Measurements from ENCODE around the gene NTM.

Gene NTM

GRCh38 chr11:132052904-132053303 is 682.5 kb downstream of the NTM start:
- DNase-seq (ENCODE audit: extremely low read depth, low read depth), result no peak
- TF ChIP-seq CTCF (IDR thresholded peaks at IDR 0.05; ENCODE audit: low read depth, low read length), result no peak

- DNase-seq (ENCODE audit: extremely low read depth, low read depth), result peak; percentile 57
- no peak for TF ChIP-seq CTCF (IDR thresholded peaks at IDR 0.05; ENCODE audit: low read depth, low read length)
Measured at GRCh38 chr11:132054822-132055221, 684.4 kb downstream of the NTM start.

- no peak for DNase-seq (ENCODE audit: extremely low read depth, low read depth)
- no peak for TF ChIP-seq CTCF (IDR thresholded peaks at IDR 0.05; ENCODE audit: low read depth, low read length)
Measured at GRCh38 chr11:132055296-132055695, 684.9 kb downstream of the NTM start.

GRCh38 chr11:132056689-132057088 is 686.3 kb downstream of the NTM start:
- no peak for DNase-seq (ENCODE audit: extremely low read depth, low read depth)
- no peak for TF ChIP-seq CTCF (IDR thresholded peaks at IDR 0.05; ENCODE audit: low read depth, low read length)

GRCh38 chr11:132057266-132057665 is 686.9 kb downstream of the NTM start:
- TF ChIP-seq CTCF (IDR thresholded peaks at IDR 0.05; ENCODE audit: low read depth, low read length), result no peak
- DNase-seq (ENCODE audit: extremely low read depth, low read depth), result no peak

- TF ChIP-seq CTCF (IDR thresholded peaks at IDR 0.05; ENCODE audit: low read depth, low read length), result no peak
- no peak for DNase-seq (ENCODE audit: extremely low read depth, low read depth)
Measured at GRCh38 chr11:132058211-132058772, 687.9 kb downstream of the NTM start.

- no peak for TF ChIP-seq CTCF (IDR thresholded peaks at IDR 0.05; ENCODE audit: low read depth, low read length)
- DNase-seq (ENCODE audit: extremely low read depth, low read depth), result no peak
Measured at GRCh38 chr11:132060567-132060966, 690.2 kb downstream of the NTM start.

All from AG09319 (cell line).